Glomerular visceral epithelial cell (primary cell): Measurements from ENCODE around the gene SYNE4.
A peak's percentile ranks its signal among the peaks of the same experiment; 100 is the strongest.
"Not testable (repeated sequence)": the region's sequence is repeated elsewhere in the genome, so short reads cannot be mapped to it uniquely, and the experiment has no call there.

Experiments
- DNase-seq: peaks from one replicate; pipeline ENCODE4 v3.0.0-alpha.2; 2016; ENCODE audit errors: extremely low spot score

Gene SYNE4, protein sequence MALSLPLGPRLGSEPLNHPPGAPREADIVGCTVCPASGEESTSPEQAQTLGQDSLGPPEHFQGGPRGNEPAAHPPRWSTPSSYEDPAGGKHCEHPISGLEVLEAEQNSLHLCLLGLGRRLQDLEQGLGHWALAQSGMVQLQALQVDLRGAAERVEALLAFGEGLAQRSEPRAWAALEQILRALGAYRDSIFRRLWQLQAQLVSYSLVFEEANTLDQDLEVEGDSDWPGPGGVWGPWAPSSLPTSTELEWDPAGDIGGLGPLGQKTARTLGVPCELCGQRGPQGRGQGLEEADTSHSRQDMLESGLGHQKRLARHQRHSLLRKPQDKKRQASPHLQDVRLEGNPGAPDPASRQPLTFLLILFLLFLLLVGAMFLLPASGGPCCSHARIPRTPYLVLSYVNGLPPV

DNA sequence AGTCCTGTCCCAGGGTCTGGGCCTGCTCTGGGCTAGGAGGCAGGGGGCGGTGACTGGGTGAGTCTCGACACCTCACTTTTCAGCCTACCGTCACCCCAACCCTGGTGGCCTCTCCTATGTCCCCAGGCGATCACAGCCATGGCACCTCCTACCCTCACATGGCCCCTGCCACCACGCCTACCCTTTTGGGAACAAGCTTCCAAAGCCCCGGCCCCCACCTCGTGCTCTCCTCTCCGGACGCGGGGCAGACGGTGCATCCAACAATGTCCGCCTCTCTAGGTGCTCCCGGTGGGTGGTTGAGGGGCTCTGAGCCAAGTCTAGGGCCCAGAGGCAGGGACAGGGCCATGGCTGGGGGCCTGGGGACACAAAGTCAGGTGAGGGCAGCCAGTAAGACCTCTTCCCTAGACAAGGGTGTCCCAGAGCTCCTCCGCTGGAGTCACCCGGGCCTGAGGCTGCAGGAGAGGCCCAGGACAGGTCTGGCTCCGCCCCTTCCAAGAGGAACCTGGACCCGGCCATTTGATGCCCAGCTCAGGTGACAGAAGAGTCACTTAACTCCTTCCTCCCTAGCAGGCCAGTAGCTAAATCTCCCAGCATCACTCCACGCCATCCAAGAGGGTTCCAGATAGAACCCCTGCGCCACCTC is at the start of gene SYNE4:
Gene SYNE4 (minus strand): TSS at position 478 of the 643 bp plus-strand sequence. CDS start 132 bp downstream, at position 346.
- DNase-seq: no peak

DNA sequence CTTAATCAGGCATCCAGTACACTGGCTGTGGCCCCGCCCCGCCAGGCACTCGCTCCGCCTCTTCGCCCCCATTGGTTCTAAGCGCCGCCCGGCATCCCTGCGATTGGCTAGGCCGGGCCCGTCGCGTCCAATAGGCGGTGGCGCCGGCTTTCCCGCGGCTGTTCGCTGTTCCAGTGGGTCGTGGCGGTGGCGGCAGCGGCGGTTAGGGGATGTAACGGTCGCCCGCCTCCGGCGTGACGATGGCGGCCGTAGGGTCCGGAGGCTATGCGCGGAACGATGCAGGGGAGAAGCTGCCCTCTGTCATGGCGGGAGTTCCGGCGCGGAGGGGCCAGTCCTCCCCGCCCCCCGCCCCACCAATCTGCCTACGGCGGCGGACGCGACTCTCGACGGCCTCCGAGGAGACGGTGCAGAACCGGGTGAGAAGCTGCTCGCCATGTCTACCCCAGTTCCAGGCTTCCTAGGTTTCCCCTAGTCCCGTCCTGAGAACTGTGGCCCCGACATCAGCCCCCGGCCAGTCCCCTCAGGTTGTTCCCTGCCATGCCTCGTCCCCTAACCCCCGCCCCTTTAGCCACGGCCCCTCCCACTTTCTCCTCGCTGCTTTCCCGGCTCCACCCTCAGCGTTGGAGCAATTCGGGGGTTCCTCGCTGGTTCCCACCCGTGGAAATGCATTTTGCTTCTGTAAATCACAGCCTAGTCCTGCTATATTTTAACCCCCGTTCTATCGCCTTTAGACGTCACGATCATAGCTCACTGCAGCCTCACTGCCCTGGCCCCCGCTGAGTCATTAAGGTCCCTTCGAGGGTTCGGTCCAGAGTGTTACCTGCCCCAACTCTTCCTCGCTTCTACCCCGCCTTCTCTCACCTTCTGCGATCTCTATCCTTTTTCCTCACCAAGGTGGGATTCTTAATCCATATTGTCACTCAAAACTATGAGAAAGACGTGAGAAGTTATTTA is 46.4 kb upstream of the SYNE4 start, which contains the start of gene WDR62:
Gene WDR62 (plus strand): TSS at position 165 of the 954 bp plus-strand sequence. CDS start 75 bp downstream, at position 240.
- DNase-seq: peak; percentile 94

DNA sequence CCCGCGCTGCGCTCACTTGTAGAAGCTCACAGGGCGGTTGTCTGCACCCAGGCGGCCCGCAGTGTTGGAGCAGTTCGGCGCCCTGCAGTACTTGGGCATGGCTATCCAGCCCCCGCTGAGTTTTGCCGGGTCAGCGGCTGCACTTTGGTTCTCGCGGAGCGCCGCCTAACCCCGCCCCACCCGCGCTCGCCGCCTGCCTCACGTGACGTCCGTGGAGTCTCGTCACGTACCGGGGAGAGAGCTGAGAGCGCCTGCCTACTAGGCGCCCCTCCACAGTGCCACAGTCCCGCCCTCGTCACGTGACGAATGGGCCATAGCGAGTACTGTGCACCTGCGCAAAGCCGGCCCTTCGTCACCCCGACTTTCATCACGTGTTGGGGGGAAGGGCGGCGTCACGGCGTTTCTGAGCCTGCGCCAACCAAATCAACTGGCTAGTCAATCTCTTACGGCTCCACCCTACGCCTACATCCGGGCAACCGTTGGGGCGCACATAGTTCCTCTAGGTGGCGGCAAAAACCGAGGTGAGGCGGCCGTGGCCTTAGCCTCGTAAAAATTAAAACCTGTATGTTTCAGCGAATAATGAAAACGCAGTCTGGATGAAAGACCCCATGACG is 45.6 kb upstream of the SYNE4 start, which contains the start of gene THAP8:
Gene THAP8 (minus strand): TSS at position 167 of the 614 bp plus-strand sequence. CDS start 68 bp downstream, at position 99.
- DNase-seq: peak; percentile 99

DNA sequence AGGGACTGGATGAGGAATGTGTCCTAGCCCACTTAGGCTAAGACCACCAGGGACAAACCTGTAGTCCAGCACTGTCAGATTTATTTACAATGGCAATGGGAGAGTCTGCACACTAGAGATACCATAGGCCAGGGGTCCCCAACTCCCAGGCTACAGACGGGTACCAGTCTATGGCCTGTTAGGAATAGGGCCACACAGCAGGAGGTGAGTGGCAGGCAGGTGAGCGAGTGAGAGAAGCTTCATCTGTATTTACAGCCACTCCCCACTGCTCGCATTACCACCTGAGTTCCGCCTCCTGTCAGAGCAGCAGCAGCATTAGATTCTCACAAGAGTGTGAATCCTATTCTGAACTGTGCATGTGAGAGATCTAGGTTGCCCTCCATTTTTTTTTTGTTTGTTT is 43.0 kb upstream of the SYNE4 start:
- no peak for DNase-seq

DNA sequence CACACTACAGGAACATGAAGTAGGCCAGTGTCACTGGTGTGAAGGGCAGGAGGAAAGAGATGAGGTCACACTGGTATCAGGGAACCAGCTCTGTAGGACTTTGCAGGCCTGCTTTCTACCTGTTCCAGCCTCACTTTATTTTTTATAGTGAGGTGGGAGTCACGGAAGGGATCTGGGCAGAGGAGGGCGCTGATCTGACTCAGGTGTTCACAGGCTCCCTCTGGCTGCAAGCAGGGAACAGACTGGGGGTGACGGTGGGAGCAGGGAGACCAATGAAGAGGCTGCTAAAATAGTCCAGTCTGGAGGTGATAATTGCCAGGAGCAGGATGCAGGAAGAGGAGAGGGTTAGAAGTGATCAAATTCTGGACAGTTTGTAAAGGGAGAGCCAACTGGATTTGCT is 42.6 kb upstream of the SYNE4 start:
- no peak for DNase-seq

DNA sequence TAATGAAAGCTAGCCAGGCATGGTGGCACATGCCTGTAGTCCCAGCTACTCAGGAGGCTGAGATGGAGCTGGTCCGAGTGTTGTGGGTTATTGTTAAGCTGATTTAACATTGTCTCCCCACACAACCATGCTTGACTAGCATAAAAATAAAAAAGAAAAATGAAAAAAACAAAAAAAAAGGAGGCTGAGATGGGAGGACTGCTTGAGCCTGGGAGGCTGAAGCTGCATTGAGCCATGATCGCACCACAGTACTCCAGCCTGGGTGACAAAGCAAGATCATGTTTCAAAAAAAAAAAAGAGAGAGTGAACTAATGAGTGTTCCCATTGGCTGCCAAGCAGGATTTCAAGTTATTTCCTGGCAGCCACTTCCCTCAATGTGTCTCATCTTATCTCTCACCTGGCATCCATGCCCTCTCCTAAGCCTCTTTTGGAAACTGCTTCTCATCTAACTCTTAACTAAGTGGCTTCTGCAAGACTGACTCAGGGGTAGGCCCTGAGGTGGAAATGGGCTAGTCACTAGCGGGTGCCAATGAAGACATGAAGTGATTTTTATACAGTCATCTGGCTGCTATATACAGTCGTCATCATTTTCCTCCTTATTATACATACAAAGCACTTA is 40.6 kb upstream of the SYNE4 start:
- no peak for DNase-seq

DNA sequence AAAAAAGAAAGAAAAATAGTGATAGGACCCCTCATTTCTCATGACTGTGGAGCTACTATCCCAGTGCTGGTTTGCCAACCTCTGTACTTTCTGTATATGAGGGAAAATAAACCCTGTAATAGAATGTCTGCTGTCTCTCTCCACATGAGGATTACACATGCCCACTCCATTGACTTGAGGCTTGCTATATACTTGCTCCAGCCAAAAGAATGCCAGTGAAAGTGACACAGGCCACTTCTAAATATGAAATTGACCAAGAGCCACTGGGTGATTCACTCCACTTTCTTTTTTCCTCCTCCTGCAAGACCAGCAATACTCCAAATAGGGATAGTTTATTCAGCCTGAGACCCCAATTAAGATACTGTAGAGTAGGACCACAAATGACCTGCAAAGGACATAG is 39.2 kb upstream of the SYNE4 start:
- DNase-seq: no peak

DNA sequence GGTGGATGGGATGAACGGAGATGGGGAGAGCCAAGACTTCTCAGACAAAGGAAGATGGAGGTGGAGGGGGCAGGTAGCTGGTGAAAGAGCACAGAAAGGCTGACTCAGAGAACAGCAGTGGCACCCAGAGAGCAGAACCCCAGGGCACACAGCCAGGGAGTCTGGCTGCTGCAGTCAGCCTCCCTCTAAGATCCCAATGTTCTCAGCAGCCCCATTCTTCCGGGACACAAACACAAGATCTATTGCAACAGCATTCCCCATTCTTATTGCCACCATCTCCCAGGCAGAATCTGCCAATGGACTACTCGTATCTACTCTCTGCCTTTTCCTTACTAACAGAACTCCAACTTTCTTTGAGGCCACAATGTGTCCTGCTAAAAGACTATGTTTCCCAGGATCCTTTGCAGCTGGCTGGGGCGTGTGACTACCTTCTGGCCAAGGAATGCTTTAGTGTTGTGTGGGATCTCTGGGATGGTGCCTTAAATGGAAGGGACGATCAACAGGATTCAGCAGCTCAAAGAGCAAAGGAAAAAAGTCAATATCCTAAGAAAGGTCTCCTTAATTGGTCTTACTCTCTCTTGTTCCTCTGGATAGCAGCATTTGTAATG is 37.9 kb upstream of the SYNE4 start:
- no peak for DNase-seq

DNA sequence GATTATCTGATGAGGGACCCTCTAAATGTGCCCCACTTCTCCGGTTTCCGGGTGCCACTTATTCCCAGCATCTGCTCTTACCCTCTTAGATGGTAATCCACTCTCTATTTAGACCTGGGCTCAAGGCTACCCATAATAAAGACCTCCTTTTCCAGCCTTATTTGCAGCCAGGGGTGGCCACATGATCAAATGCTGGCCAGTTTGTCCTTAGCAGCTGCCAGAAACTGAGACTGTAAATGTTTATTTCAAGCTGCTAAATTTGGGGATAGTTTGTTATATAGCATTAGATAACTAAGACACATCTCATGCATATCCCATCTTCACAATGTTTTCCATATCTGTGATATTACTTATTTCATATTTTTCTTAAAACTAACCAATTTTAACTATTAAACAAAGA is 35.3 kb upstream of the SYNE4 start:
- DNase-seq: no peak

DNA sequence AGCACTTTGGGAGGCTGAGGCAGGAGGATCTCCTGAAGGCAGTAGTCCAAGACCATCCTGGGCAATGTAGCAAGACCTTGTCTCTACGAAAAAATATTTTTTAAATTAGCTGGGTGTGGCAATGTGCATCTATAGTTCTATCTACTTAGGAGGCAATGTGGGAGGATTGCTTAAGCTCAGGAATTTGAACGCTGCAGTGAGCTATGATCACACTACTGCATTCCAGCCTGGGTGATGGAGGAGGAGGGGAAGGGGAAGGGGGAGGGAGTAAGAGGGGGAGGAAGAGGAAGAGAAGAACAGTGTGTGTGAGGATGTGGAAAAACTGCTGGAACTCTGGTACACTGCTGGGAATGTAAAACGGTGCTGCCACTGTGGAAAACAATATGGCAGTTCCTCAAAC is 33.2 kb upstream of the SYNE4 start:
- peak; percentile 72 for DNase-seq

DNA sequence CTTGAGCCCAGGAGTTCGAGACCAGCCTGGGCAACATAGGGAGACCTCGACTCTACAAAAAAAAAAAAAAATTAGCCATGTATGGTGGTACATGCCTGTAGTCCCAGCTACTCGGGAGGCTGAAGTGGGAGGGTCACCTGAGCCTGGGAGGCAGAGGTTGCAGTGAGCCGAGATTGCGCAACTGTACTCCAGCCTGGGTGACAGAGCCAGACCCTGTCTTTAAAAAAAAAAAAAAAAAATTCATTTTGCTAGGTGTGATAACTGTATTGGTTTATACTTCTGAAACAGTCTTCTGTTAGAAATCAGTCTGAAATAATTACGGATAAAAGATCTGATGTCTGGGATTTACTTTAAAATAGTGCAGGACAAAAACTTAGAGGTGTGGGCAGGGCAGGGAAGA is 32.5 kb upstream of the SYNE4 start:
- not testable (repeated sequence) for DNase-seq

DNA sequence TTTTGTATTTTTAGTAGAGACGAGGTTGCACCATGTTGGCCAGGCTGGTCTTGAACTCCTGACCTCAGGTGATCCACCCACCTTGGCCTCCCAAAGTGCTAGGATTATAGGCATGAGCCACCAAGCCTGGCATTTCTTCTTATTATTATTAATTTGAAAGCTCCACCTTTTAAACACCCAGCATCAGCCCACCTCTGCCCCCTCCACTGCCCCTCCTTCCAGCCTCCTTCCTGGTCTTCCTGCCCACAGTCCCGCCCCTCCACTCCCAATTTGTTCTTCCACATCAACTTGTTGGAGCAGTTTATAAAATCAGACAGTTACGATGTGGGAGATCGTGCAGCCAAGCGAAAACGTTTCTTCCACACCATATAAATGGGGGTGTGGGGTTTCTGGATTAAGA is 31.9 kb upstream of the SYNE4 start:
- DNase-seq: no peak

DNA sequence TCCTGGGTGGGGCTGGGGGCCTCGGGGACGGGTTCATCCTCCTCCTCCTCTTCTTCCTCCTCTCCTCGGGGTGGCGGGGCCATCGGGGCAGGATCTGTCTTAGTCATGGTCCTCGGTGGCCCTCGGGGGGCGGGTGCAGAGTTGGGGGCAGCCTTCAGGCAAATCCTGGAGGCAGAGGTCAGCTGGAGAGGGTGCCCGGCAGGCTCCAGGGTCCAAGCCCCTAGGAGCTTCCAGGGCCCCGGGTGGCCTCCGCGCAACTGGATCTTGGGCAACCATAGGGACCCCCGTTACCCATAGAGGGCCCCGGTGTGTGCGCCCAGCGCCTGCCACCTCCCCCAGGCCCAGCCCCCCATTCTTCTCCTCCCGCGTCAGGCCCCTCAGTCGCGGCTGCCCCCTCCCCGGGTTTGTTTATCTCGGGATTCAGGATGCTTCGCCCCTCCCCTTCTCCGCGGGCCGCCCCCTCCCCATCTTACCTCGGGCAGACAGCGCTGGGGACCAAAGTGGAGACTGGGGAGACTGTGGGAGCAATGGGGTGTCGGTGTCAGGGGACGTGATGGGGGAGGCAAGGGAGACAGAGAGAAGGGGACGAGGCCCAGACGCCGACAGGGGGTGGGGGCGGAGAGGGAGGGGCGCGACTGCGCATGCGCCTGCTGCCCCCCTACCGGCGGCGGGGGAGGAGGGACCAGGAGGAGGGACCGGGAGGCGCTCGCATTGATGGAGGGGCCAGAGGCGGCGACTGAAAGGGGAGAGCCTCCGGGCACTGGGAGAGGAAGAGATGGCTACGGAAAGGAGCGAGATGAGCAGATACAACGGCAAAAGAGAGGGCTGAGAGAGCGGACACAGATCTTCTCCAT is 23.9 kb upstream of the SYNE4 start, which contains the start of gene CLIP3:
Gene CLIP3 (minus strand): TSS at position 623 of the 854 bp plus-strand sequence. CDS start 516 bp downstream, at position 107.
- DNase-seq: peak; percentile 75

DNA sequence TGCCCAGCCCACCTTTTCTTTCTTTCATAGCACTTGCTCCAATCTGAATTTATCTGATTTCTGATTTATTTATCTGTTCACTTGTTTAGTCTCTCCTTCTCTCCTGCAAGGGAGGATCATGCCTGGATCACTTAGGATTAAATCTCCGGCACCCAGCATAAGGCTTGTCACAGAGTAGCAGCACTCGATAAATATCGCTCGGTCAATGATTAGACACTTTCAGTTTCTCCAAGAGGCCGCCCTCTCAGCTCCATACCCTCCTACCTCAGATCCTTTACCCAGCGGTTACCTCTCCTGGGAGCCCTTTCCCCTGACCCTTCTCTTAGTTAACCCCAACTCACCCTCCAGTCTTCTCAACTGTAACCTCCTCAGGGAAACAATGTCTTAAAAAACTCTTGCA is 22.7 kb upstream of the SYNE4 start:
- DNase-seq: no peak

DNA sequence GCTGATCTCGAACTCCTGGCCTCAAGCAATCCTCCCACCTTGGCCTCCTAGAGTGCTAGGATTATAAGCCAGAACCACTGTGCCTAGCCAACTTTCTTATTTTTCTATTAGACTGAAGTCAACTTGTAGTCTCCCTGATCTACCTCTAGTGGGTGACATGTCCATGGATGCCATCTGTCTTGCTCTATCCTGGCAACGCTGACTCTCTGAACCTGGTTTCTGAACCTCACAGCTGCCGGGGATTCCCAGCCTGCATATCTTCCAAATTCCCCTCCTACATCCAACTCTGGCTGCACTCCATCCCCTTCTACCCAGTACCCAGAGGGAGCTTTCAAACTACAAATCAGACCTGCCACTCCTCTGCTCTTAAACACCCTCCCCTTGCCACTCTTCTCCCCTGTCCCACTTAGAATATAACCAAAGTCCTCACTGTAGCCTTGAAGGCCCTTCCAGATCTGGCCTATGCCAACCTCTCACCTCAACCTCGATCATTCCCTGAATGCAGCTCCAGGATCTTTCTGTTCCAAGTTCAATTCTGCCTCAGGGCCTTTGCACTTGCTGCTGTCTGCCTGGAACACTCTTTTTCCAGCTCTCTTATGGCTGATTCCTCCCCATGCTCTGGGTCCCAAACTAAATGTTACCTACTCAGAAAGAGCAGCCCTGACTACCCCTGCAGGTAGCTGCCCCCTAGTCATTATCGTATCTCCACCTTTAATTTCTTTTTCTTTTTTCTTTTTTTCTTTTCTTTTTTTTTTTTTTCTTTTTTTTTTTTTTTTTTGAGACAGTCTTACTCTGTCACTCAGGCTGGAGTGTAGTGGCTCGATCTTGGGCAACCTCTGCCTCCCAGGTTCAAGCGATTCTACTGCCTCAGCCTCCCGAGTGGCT is 21.9 kb upstream of the SYNE4 start:
- DNase-seq: peak; percentile 34

DNA sequence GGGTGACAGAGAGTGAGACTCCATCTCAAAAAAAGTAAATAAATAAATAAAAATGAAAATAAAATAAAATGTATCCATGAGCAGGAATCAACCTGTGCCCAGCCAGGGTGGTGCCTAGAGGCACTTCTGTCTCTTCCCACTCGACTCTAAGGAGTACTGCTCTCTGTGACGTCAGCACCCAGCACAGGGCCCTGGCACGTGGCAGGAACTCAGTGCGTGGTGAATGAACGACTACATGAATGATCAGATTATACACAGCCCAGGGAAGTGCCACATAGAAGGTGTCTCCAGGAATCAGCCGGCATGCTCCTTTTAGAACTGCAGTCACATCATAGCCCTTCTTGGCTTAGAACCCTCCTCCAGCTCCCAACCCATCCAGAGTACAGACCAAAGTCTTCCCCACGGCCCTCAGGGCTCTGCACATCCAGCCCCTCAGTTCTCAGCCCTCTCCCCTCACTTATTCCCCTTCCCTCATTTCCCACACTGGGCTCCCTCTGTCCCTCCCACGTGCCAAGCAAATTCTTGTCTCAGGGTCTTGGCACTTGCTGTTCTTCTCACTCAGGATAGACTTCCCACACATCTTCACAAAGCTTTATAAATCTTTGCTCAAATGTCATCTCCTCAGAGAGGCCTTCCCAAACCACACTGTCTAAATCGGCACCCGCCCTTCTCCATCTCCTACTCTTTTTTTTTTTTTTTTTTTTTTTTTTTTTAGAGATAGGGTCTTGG is 19.9 kb upstream of the SYNE4 start:
- no peak for DNase-seq

DNA sequence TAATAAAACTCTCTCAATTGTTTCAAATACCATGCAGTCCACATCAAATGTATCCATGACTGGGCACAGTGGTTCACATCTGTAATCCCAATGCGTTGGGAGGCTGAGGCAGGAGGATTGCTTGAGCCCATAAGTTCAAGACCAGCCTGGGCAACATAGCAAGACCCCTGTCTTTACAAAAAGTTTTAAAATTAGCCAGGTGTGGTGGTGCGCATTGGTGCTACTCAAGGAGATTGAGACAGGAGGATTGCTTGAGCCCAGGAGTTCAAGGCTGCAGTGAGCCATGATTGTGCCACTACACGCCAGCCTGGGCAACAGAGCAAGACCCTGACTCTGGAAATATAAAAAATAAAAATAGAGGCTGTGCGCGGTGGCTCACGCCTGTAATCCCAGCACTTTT is 19.1 kb upstream of the SYNE4 start:
- DNase-seq: no peak
